Measurements from ENCODE around the gene TFDP1. TPM values are rescaled to one million over a fixed set of nuclear protein-coding genes. Genes with fewer than 3 reads are reported as not detected.
A peak's percentile ranks its signal among the peaks of the same experiment; 100 is the strongest.

Gene TFDP1
- total and polyA plus RNA-seq, 2 of the 4 experiments (the other 2 are of a cell fraction) = 59.3 to 97.0 TPM

- no peak overlapping the region for H3K9ac ChIP-seq (ENCODE audit: low read depth, low read length)
- H3K36me3 ChIP-seq (ENCODE audit: control insufficient read depth, insufficient read depth, low read length) = no peaks in the 10 kb centered on the region
- H3K4me1 ChIP-seq (ENCODE audit: control insufficient read depth, insufficient read depth, low read length) = no peaks in the 10 kb centered on the region
- H3K4ac ChIP-seq (ENCODE audit: low read depth, low read length) = no peak overlapping the region
- no peak for ATAC-seq (ENCODE audit: low read depth)
- no peak overlapping the region for H2BK15ac ChIP-seq (ENCODE audit: low read depth, low read length)
- dilution Hi-C loops (cut with HindIII; ENCODE audit: low sequenced_read_pairs, unreplicated experiment) (no loop called here), intact Hi-C loops (cut with micrococcal nuclease) (no loop called here), in situ Hi-C loops (cut with MboI; ENCODE audit: low sequenced_read_pairs) (no loop called here)
- H2AK5ac ChIP-seq (ENCODE audit: low read depth, low read length) = no peak overlapping the region
- no CpG with 5 or more reads among the region's 2 CpGs for WGBS, 2 experiments (ENCODE audit: extremely low coverage in 2 of 2, insufficient read length in 1 of 2)
- H3K23ac ChIP-seq (ENCODE audit: low read depth, low read length) = no peak overlapping the region
- peaks cover 9% of the 10 kb centered on the region for H3K27me3 ChIP-seq (ENCODE audit: control insufficient read depth, insufficient read depth, low read length)
- peaks cover 10% of the 10 kb centered on the region; the same call in 1 of the 2 replicates for H4K20me1 ChIP-seq (ENCODE audit: insufficient read depth, low read length)
- no peak overlapping the region for H2AFZ ChIP-seq (replicated peaks; ENCODE audit: low read length, poor library complexity)
- no peak overlapping the region for H3K27ac ChIP-seq (ENCODE audit: insufficient read depth, low read length)
- H2BK20ac ChIP-seq (ENCODE audit: low read depth, low read length) = no peak overlapping the region
- H2BK120ac ChIP-seq (ENCODE audit: low read depth, low read length) = no peak overlapping the region
- no TSS peak for BruUV-seq (replicated peaks)
- peaks cover 3% of the 10 kb centered on the region; the same call in 1 of the 2 replicates for H3K9me1 ChIP-seq (ENCODE audit: insufficient read depth, low read length)
- H4K8ac ChIP-seq (ENCODE audit: low read depth in 2 of 2, low read length in 2 of 2) = no peak overlapping the region
- CTCF ChIA-PET = no interaction called here
- TF ChIP-seq RFX5 (IDR thresholded peaks at IDR 0.05; ENCODE audit: low read depth, low read length) (no peak), CEBPB (IDR thresholded peaks at IDR 0.05; ENCODE audit: low read depth, low read length) (peak; percentile 72)
- H2BK5ac ChIP-seq (ENCODE audit: low read depth, low read length, poor library complexity, severe bottlenecking) = no peak overlapping the region
- H3K4me3 ChIP-seq (ENCODE audit: insufficient read depth, low read depth, low read length) = no peak overlapping the region
- POLR2A ChIA-PET (ENCODE audit: unreplicated experiment) = no interaction called here
- H3K79me1 ChIP-seq (ENCODE audit: low read depth in 1 of 2, low read length in 2 of 2) = no peaks in the 10 kb centered on the region
- H3K56ac ChIP-seq (ENCODE audit: extremely low read depth, insufficient read depth, low read length) = no peak overlapping the region
- H2AK9ac ChIP-seq (replicated peaks; ENCODE audit: low read depth, low read length, poor library complexity) = no peak overlapping the region
- H4K5ac ChIP-seq (ENCODE audit: low read depth, low read length) = no peak overlapping the region
- H3K14ac ChIP-seq (replicated peaks; ENCODE audit: low read depth, low read length) = no peak overlapping the region
- H3K4me2 ChIP-seq (ENCODE audit: low read depth, low read length) = no peak overlapping the region
- no peak overlapping the region for H3K18ac ChIP-seq (ENCODE audit: low read depth, low read length)
- H4K91ac ChIP-seq (ENCODE audit: insufficient read depth, low read depth, low read length) = no peak overlapping the region
- DNase-seq = no peak
- peaks cover 3% of the 10 kb centered on the region for H3K9me3 ChIP-seq (ENCODE audit: control insufficient read depth, insufficient read depth, low read length)
Measured at GRCh38 chr13:113661509-113661908, 77.0 kb downstream of the TFDP1 start.
